ENCODE measurements around the gene GUCY1A1.

The GUCY1A1 gene

DNA sequence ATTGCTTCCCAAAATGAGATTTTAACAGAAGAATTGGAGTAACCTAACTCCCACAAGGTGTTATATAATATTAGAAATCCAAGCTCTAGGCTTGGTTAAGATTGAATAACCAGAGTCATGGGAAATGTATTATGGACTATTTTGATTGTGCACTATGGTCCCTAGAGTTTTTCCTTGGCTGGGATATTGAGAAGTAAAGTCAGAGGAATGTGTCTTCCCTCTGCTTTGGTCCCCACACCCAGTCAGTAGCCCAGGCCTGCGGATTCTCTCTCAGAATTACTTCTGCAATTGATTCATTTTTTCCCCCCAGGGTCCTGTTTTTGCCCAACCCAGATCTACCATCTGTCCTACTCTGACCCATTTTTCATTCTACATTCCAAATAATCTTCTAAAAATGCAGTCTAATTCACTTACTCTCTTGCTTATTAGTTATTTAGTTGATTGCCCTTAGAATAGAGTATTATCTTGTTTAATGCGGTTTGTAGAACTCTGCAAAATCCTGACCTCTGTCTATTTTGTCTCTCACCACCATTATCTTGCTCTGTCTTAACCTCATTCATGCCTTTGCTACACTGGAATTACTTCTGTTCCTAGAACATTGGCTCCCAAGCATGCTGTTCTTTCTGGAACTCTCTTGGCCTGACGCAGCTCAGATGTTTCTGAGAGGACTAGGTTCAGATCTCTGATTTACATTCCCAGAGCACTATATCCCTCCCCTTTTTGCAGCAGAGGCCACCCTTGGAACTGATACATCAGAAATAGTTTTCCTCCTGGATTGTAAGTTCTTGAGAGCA, 23.6 kb downstream of the GUCY1A1 start:
- Mint-ChIP-seq H3K4me3 (no peak overlapping the region), H3K36me3 (ENCODE audit: low read depth) (no peaks in the 10 kb centered on the region), H3K27me3 (no peaks in the 10 kb centered on the region), H3K27ac (no peak overlapping the region), H3K4me1 (ENCODE audit: low read depth) (peaks cover 6% of the 10 kb centered on the region), H3K9me3 (no peaks in the 10 kb centered on the region)
- intact Hi-C loops (cut with micrococcal nuclease): no loop called here

DNA sequence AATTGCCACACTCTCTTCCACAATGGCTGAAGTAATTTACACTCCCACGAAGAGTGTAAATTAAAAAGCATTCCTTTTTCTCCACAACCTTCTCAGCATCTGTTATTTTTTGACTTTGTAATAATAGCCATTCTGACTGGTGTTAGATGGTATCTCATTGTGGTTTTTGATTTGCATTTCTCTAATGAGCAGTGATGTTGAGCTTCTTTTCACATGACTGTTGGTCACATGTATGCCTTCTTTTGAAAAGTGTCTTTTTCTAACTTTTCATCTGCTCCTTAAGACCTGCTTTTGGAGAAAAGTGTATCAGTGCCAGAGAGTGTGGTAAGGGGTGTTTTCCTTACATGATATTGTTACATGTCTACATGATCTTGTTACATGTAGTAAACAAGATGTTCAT, 25.7 kb downstream of the GUCY1A1 start:
- H3K4me1 Mint-ChIP-seq (ENCODE audit: low read depth): peaks cover 7% of the 10 kb centered on the region
- intact Hi-C loops (cut with micrococcal nuclease): no loop called here

DNA sequence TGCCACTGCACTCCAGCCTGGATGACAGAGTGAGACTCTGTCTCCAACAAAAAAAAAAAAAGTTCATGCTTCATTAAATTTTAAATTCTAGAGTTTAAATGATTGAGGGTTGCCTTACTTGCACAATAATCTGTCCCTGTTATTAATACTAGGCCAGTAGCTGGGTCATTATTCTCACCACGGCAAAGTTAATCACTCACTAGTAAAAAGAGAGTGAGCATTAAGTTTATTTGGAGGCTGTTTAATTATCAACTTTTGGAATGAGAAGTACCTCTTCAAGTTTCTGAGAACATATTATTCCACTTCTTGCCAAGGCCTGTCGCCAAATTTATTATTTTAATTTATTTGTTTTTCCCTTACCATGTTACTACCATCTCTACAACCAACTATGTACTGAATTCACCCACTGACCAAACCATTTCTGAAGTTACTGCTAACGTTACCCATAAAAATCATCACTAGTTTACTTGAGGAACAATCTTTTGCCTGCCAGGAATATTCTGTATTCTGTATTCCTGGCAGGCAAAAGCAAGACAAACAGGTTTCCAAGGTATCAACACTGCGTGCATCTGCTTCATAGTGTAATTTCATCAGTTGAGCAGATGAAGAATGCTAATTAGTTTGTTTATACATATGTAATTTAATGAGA, 26.5 kb downstream of the GUCY1A1 start:
- Mint-ChIP-seq H3K27ac (no peak overlapping the region), H3K36me3 (ENCODE audit: low read depth) (no peaks in the 10 kb centered on the region), H3K9me3 (no peaks in the 10 kb centered on the region), H3K4me1 (ENCODE audit: low read depth) (peaks cover 7% of the 10 kb centered on the region), H3K27me3 (no peaks in the 10 kb centered on the region), H3K4me3 (no peak overlapping the region)
- intact Hi-C loops (cut with micrococcal nuclease): no loop called here

More for the DNA sequence above, 25.7 kb downstream of the GUCY1A1 start:
- Mint-ChIP-seq H3K27ac (no peak overlapping the region), H3K36me3 (ENCODE audit: low read depth) (no peaks in the 10 kb centered on the region), H3K4me3 (no peak overlapping the region), H3K27me3 (no peaks in the 10 kb centered on the region), H3K9me3 (no peaks in the 10 kb centered on the region)

DNA sequence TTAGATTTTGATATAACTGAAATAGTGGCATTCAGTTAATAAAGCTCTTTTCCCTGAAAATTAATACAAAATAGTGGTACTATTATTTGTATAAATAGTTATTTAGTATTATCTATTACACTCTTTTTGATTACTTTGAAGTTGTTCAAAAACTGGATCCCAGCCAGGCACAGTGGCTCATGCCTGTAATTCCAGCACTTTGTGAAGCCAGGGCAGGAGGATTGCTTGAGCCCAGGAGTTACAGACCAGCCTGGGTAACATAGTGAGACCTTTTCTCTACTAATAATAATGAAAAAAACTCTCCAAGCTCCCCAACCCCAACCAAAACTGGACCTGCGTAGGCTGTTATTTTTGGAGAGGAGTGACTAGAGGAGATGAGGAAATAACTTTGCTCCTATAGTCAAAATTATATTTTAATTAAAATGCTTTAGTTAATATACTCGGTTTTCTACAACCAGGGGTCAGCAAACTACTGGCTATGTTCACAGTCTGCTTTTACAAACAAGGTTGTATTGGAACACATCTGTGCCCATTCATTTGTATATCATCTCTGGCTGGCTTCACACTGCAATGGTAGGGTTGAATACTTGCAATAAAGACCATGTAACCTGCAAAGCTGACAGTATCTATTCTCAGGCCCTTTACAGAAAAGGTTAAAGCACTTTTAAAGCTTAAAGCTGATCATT, 27.6 kb downstream of the GUCY1A1 start:
- no peaks in the 10 kb centered on the region for H3K9me3 Mint-ChIP-seq
- no peaks in the 10 kb centered on the region for H3K36me3 Mint-ChIP-seq (ENCODE audit: low read depth)
- H3K27me3 Mint-ChIP-seq: no peaks in the 10 kb centered on the region
- H3K27ac Mint-ChIP-seq: no peak overlapping the region
- H3K4me3 Mint-ChIP-seq: no peak overlapping the region
- H3K4me1 Mint-ChIP-seq (ENCODE audit: low read depth): peaks cover 7% of the 10 kb centered on the region
- intact Hi-C loops (cut with micrococcal nuclease): no loop called here

GRCh38 chr4:155696226-155696625, 29.6 kb downstream of the GUCY1A1 start:
- no peaks in the 10 kb centered on the region for H3K27me3 Mint-ChIP-seq
- peaks cover 7% of the 10 kb centered on the region for H3K4me1 Mint-ChIP-seq (ENCODE audit: low read depth)
- intact Hi-C loops (cut with micrococcal nuclease): no loop called here
- H3K9me3 Mint-ChIP-seq: no peaks in the 10 kb centered on the region
- no peak overlapping the region for H3K4me3 Mint-ChIP-seq
- no peaks in the 10 kb centered on the region for H3K36me3 Mint-ChIP-seq (ENCODE audit: low read depth)
- no peak overlapping the region for H3K27ac Mint-ChIP-seq

DNA sequence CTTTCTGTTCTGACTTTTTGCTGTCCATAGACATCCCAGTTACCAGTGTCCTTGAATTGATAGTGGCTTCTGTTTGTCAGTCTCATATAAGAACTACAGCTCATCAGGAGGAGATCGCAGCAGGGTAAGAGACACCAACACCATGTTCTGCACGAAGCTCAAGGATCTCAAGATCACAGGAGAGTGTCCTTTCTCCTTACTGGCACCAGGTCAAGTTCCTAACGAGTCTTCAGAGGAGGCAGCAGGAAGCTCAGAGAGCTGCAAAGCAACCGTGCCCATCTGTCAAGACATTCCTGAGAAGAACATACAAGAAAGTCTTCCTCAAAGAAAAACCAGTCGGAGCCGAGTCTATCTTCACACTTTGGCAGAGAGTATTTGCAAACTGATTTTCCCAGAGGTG, 30.1 kb downstream of the GUCY1A1 start:
- Mint-ChIP-seq H3K4me1 (ENCODE audit: low read depth) (peaks cover 7% of the 10 kb centered on the region), H3K27ac (no peak overlapping the region), H3K9me3 (no peaks in the 10 kb centered on the region), H3K36me3 (ENCODE audit: low read depth) (no peaks in the 10 kb centered on the region), H3K27me3 (no peaks in the 10 kb centered on the region), H3K4me3 (no peak overlapping the region)
- intact Hi-C loops (cut with micrococcal nuclease): no loop called here

DNA sequence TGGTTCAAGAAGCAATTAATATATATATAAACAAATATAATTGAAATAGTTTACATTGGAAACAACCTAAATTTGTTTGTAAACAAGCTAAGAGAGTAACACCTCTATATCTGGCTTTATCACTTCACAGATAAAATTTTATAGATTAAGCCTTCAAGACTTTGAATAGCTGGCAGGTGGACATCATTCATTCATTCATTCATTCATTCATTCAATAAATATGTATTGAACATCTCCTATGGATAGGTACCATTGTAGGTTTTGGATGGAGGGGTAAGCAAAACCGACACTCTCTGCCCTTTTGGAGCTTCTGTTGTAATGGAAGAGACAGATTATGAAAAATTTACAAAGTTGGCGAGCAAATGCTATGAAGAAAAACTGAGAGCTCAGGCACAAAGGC, 35.2 kb downstream of the GUCY1A1 start:
- H3K4me3 Mint-ChIP-seq: no peak overlapping the region

GRCh38 chr4:155703486-155704247, 37.0 kb downstream of the GUCY1A1 start:
- intact Hi-C loops (cut with micrococcal nuclease): no loop called here
- Mint-ChIP-seq H3K4me1 (ENCODE audit: low read depth) (no peaks in the 10 kb centered on the region), H3K9me3 (no peaks in the 10 kb centered on the region), H3K27ac (no peak overlapping the region), H3K4me3 (no peak overlapping the region), H3K27me3 (no peaks in the 10 kb centered on the region), H3K36me3 (ENCODE audit: low read depth) (no peaks in the 10 kb centered on the region)

More for the DNA sequence above, 35.2 kb downstream of the GUCY1A1 start:
- H3K4me1 Mint-ChIP-seq (ENCODE audit: low read depth): peaks cover 1% of the 10 kb centered on the region
- no peak overlapping the region for H3K27ac Mint-ChIP-seq
- intact Hi-C loops (cut with micrococcal nuclease): no loop called here
- no peaks in the 10 kb centered on the region for H3K36me3 Mint-ChIP-seq (ENCODE audit: low read depth)
- H3K9me3 Mint-ChIP-seq: no peaks in the 10 kb centered on the region
- no peaks in the 10 kb centered on the region for H3K27me3 Mint-ChIP-seq

DNA sequence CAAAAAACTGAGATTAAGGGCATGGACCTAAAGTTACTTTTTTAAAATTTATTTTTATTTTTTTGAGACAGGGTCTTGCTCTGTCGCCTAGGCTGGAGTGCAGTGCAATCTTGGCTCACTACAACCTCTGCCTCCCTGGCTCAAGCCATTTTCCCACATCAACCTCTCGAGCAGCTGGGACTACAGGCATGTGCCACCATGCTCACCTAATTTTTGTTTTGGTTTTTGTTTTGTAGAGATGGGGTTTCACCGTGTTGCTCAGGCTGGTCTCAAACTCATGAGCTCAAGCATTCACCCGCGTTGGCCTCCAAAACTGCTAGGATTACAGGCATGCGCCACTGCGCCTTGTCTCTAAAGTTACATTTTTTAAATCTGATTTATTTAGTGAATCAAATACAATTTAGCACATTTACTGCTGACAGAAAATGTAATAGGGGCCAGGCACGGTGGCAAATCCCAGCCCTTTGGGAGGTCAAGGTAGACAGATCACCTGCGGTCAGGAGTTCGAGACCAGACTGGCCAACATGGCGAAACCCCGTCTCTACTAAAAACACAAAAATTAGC, 38.3 kb downstream of the GUCY1A1 start:
- Mint-ChIP-seq H3K4me3 (no peak overlapping the region), H3K27ac (no peak overlapping the region)

DNA sequence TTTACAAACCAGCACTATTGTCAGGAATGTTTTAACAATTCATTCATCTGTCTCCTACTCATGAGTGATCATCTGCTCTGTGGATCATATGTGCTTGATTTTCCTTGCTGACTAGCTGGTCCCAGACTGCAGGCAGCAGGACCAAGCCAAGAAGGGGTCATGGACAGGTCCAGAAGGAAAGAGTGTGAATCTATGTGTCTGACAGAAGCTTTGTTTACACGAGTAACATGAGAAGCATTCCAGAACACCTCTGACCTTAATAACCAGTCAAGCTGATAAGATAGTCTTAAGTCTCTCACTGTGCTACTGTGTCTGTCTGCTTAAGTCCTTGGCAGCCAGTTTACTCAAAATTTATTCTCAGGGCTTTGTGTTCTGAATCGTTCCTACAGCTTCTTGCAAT, 39.0 kb downstream of the GUCY1A1 start:
- Mint-ChIP-seq H3K27ac (no peak overlapping the region), H3K4me1 (ENCODE audit: low read depth) (peaks cover 5% of the 10 kb centered on the region), H3K27me3 (no peaks in the 10 kb centered on the region), H3K9me3 (no peaks in the 10 kb centered on the region), H3K4me3 (no peak overlapping the region), H3K36me3 (ENCODE audit: low read depth) (no peaks in the 10 kb centered on the region)
- intact Hi-C loops (cut with micrococcal nuclease): no loop called here

More for the DNA sequence above, 38.3 kb downstream of the GUCY1A1 start:
- H3K36me3 Mint-ChIP-seq (ENCODE audit: low read depth): no peaks in the 10 kb centered on the region
- no peaks in the 10 kb centered on the region for H3K9me3 Mint-ChIP-seq
- peaks cover 2% of the 10 kb centered on the region for H3K4me1 Mint-ChIP-seq (ENCODE audit: low read depth)
- intact Hi-C loops (cut with micrococcal nuclease): no loop called here
- no peaks in the 10 kb centered on the region for H3K27me3 Mint-ChIP-seq

DNA sequence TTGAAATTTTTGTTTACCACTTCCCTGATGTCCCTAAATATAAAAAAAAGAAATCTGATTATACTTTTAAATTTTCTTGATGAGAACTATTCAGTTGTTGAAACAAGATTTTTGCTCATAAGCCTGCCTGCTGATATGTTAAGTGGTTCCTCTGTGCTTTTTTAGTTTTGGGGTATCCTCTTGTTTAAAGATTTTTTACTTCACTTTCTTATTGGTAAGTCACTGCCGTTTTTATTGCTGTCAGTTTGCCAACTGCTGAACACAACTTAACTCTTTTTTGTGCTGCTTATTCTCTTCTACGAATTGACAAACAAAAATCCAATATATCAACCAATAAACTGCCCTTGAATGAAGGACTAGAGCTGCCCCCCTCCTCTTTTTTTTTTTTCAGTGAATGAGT, 39.5 kb downstream of the GUCY1A1 start:
- intact Hi-C loops (cut with micrococcal nuclease): no loop called here
- Mint-ChIP-seq H3K36me3 (ENCODE audit: low read depth) (no peaks in the 10 kb centered on the region), H3K4me3 (no peak overlapping the region), H3K27ac (no peak overlapping the region), H3K9me3 (no peaks in the 10 kb centered on the region), H3K4me1 (ENCODE audit: low read depth) (peaks cover 5% of the 10 kb centered on the region), H3K27me3 (no peaks in the 10 kb centered on the region)

DNA sequence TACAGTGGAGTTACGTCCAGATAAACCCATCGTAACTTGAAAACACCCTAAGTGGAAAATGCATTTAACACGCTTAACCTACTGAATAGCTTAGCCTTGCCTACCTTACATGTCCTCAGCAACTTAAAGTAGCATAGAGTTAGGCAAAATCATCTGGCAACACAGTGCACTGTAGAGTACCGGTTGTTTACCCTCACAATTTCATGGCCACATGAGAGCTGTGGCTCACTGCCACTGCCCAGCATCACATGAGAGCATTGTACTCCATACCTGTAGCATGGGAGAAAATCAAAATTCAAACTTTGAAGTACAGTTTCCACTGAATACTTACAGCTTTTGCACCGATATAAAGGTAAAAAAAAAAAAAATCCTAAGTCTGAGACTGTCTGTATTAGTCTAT, 40.6 kb downstream of the GUCY1A1 start:
- intact Hi-C loops (cut with micrococcal nuclease): no loop called here
- Mint-ChIP-seq H3K4me1 (ENCODE audit: low read depth) (peaks cover 6% of the 10 kb centered on the region), H3K27me3 (no peaks in the 10 kb centered on the region), H3K4me3 (no peak overlapping the region), H3K27ac (no peak overlapping the region), H3K36me3 (ENCODE audit: low read depth) (no peaks in the 10 kb centered on the region), H3K9me3 (no peaks in the 10 kb centered on the region)

DNA sequence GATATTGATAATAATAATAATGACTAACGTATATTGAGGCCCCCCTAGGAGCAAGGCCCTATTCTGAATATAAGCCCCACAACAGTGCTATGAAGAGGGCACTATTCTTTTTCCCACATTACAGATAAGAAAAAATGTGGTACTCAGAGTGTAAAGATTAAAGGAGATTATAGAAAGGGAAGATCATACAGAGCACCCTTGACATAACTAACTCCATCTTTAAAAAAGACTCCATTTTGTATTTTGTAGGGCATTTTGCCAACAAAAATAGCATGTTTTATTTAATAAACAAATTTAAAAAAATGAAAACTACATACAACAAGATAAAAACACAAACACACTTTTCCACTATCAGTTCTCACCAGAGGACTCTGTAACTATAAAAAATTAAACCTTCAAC, 42.1 kb downstream of the GUCY1A1 start:
- Mint-ChIP-seq H3K27me3 (no peaks in the 10 kb centered on the region), H3K36me3 (ENCODE audit: low read depth) (no peaks in the 10 kb centered on the region), H3K27ac (no peak overlapping the region), H3K9me3 (no peaks in the 10 kb centered on the region), H3K4me3 (no peak overlapping the region), H3K4me1 (ENCODE audit: low read depth) (peaks cover 20% of the 10 kb centered on the region)
- intact Hi-C loops (cut with micrococcal nuclease): no loop called here

All from dendritic cell treated with granulocyte-macrophage colony-stimulating factor and Interleukin-4, amounts not matched to agents 40 ng/mL and 50 ng/mL, for 4 days (primary cell).